ENCODE data around the gene PUS10. TPM values are rescaled to one million over a fixed set of nuclear protein-coding genes. Genes with fewer than 3 reads are reported as not detected.
A peak's percentile ranks its signal among the peaks of the same experiment; 100 is the strongest.
"Not testable (repeated sequence)": the region's sequence is repeated elsewhere in the genome, so short reads cannot be mapped to it uniquely, and the experiment has no call there.

The PUS10 gene
- total RNA-seq, 4 donors from 2014 or later = 1.9 to 3.2 (median 2.6) TPM

GRCh38 chr2:60938301-60938700, 79.8 kb downstream of the PUS10 start:
- intact Hi-C loops (cut with DNase I) = no loop called here
- 98% methylated on average over 7 of the region's 7 CpGs for WGBS
- peaks cover 0 to 12% (median 3%) of the 10 kb centered on the region in 4 donors for H3K4me1 ChIP-seq

GRCh38 chr2:60936757-60937156, 81.3 kb downstream of the PUS10 start:
- Histone ChIP-seq H3K27ac (replicated peaks in 1 of 4) (no peak overlapping the region), H3K36me3 (peaks cover 0 to 26% (median 5%) of the 10 kb centered on the region in 4 donors), H3K4me1 (peaks cover 0 to 12% (median 3%) of the 10 kb centered on the region in 4 donors), H3K9me3 (no peaks in the 10 kb centered on the region), H3K4me3 (no peak overlapping the region), H3K27me3 (no peaks in the 10 kb centered on the region)
- no peak for TF ChIP-seq CTCF (IDR thresholded peaks at IDR 0.05)
- TF ChIP-seq POLR2A (IDR thresholded peaks at IDR 0.05; ENCODE audit: low read depth) = no peak
- TF ChIP-seq POLR2AphosphoS5 (IDR thresholded peaks at IDR 0.05) = no peak
- TF ChIP-seq EP300 (IDR thresholded peaks at IDR 0.05) = no peak
- no peak for DNase-seq (ENCODE audit: extremely low spot score)
- 87% methylated on average over 5 of the region's 5 CpGs for WGBS
- intact Hi-C loops (cut with DNase I) = no loop called here

More at GRCh38 chr2:60938301-60938700, 79.8 kb downstream of the PUS10 start:
- no peak for TF ChIP-seq POLR2A (IDR thresholded peaks at IDR 0.05; ENCODE audit: low read depth)
- TF ChIP-seq EP300 (IDR thresholded peaks at IDR 0.05) = no peak
- no peak for TF ChIP-seq CTCF (IDR thresholded peaks at IDR 0.05)
- no peak for TF ChIP-seq POLR2AphosphoS5 (IDR thresholded peaks at IDR 0.05)
- no peak for DNase-seq (ENCODE audit: extremely low spot score)
- H3K9me3 ChIP-seq = no peaks in the 10 kb centered on the region
- peaks cover 0 to 26% (median 4%) of the 10 kb centered on the region in 4 donors for H3K36me3 ChIP-seq
- H3K4me3 ChIP-seq = no peak overlapping the region
- no peaks in the 10 kb centered on the region for H3K27me3 ChIP-seq
- no peak overlapping the region for H3K27ac ChIP-seq (replicated peaks in 1 of 4)

GRCh38 chr2:60934165-60934722, 83.8 kb downstream of the PUS10 start:
- intact Hi-C loops (cut with DNase I) = no loop called here
- WGBS = 65% methylated on average over 2 of the region's 2 CpGs
- Histone ChIP-seq H3K4me3 (peak overlapping the region in 1 of 4 donors; percentile 4), H3K36me3 (peaks cover 4 to 29% (median 5%) of the 10 kb centered on the region in 4 donors), H3K27ac (replicated peaks in 1 of 4) (peak overlapping the region in 3 of 4 donors; percentile 30 to 58 (median 36)), H3K27me3 (no peaks in the 10 kb centered on the region), H3K4me1 (peaks cover 0 to 12% (median 3%) of the 10 kb centered on the region in 4 donors), H3K9me3 (no peaks in the 10 kb centered on the region)
- no peak for DNase-seq (ENCODE audit: extremely low spot score)
- no peak for TF ChIP-seq POLR2AphosphoS5 (IDR thresholded peaks at IDR 0.05)
- TF ChIP-seq EP300 (IDR thresholded peaks at IDR 0.05) = no peak
- TF ChIP-seq POLR2A (IDR thresholded peaks at IDR 0.05; ENCODE audit: low read depth) = no peak
- no peak for TF ChIP-seq CTCF (IDR thresholded peaks at IDR 0.05)

- TF ChIP-seq POLR2AphosphoS5 (IDR thresholded peaks at IDR 0.05) (no peak), POLR2A (IDR thresholded peaks at IDR 0.05; ENCODE audit: low read depth) (no peak), EP300 (IDR thresholded peaks at IDR 0.05) (no peak), CTCF (IDR thresholded peaks at IDR 0.05) (no peak)
- Histone ChIP-seq H3K9me3 (no peaks in the 10 kb centered on the region), H3K27me3 (no peaks in the 10 kb centered on the region), H3K27ac (replicated peaks in 1 of 4) (no peak overlapping the region), H3K36me3 (peaks cover 0 to 24% (median 5%) of the 10 kb centered on the region in 4 donors), H3K4me3 (no peak overlapping the region), H3K4me1 (peaks cover 0 to 12% (median 3%) of the 10 kb centered on the region in 4 donors)
- no peak for DNase-seq (ENCODE audit: extremely low spot score)
- 93% methylated on average over 3 of the region's 3 CpGs for WGBS
- intact Hi-C loops (cut with DNase I) = no loop called here
These were observed 85.1 kb downstream of the PUS10 start for GRCh38 chr2:60932954-60933353.

- intact Hi-C loops (cut with DNase I); DNase-seq (ENCODE audit: extremely low spot score): not testable (repeated sequence)
- 95% methylated on average over 5 of the region's 5 CpGs for WGBS
These were observed 86.0 kb downstream of the PUS10 start for GRCh38 chr2:60932061-60932460.

More at GRCh38 chr2:60932061-60932460, 86.0 kb downstream of the PUS10 start:
- peaks cover 4 to 22% (median 7%) of the 10 kb centered on the region in 4 donors for H3K36me3 ChIP-seq
- H3K27me3 ChIP-seq; H3K27ac ChIP-seq (replicated peaks in 1 of 4); H3K9me3 ChIP-seq; H3K4me3 ChIP-seq: not testable (repeated sequence)
- H3K4me1 ChIP-seq = peaks cover 0 to 12% (median 3%) of the 10 kb centered on the region in 4 donors

Data from esophagus muscularis mucosa (tissue), 4 donors.